Fibroblast of lung (primary cell): ENCODE data around the gene MAP4K2. TPM values are rescaled to one million over a fixed set of nuclear protein-coding genes. Genes with fewer than 3 reads are reported as not detected.

ENCODE experiments used
- DNase-seq, 2 donors: peaks; one replicate each; pipeline versions ENCODE4 v3.0.0 to v3.0.0-alpha.2; 2010; ENCODE audit warnings: low read depth in 2 of 2
- H2AFZ ChIP-seq: 2 replicates; pipeline ENCODE4 v1.5.1; 2012; ENCODE audit warnings: low read length, control low read depth, inconsistent platforms
- H3K27ac ChIP-seq: 2 replicates; pipeline ENCODE4 v1.5.1; 2011; ENCODE audit warnings: low read length, control low read depth; ENCODE audit not compliant: insufficient read depth
- H3K27me3 ChIP-seq: 2 replicates; pipeline ENCODE4 v1.5.1; 2011; ENCODE audit warnings: mild to moderate bottlenecking, low read length; ENCODE audit not compliant: control insufficient read depth, insufficient read depth
- H3K36me3 ChIP-seq: 2 replicates; pipeline ENCODE4 v1.5.1; 2011; ENCODE audit warnings: low read length; ENCODE audit not compliant: control insufficient read depth, insufficient read depth
- H3K4me1 ChIP-seq: 2 replicates; pipeline ENCODE4 v1.5.1; 2011; ENCODE audit warnings: low read length; ENCODE audit not compliant: control insufficient read depth, insufficient read depth; ENCODE audit errors: extremely low read depth
- H3K4me2 ChIP-seq: 2 replicates; pipeline ENCODE4 v1.5.1; 2011; ENCODE audit warnings: low read length, control low read depth; ENCODE audit not compliant: insufficient read depth; ENCODE audit errors: extremely low read depth
- H3K4me3 ChIP-seq, 4 experiments: fragments of 200-600 bp in 1 of 4; sonication (generic) in 1 of 4; replicated peaks in 1 of 4; 2 replicates each; pipeline ENCODE4 v1.5.1; 2011 to 2016; ENCODE audit warnings: low read length in 4 of 4, low read depth in 3 of 4, mild to moderate bottlenecking in 3 of 4, control low read depth in 2 of 4, inconsistent platforms in 1 of 4, mixed read lengths in 1 of 4; ENCODE audit not compliant: insufficient read depth in 1 of 4; ENCODE audit errors: control extremely low read depth in 1 of 4
- H3K79me2 ChIP-seq: 2 replicates; pipeline ENCODE4 v1.5.1; 2012; ENCODE audit warnings: mild to moderate bottlenecking, low read length, inconsistent platforms; ENCODE audit not compliant: control insufficient read depth, insufficient read depth
- H3K9ac ChIP-seq: 2 replicates; pipeline ENCODE4 v1.5.1; 2011; ENCODE audit warnings: mild to moderate bottlenecking, low read length, control low read depth; ENCODE audit not compliant: insufficient read depth
- H3K9me3 ChIP-seq: 2 replicates; pipeline ENCODE4 v1.5.1; 2012; ENCODE audit warnings: low read depth, low read length; ENCODE audit not compliant: control insufficient read depth, insufficient read depth
- H4K20me1 ChIP-seq: 2 replicates; pipeline ENCODE4 v1.5.1; 2011; ENCODE audit warnings: low read length; ENCODE audit not compliant: control insufficient read depth, insufficient read depth; ENCODE audit errors: extremely low read depth
- EZH2 ChIP-seq: IDR thresholded peaks from 2 replicates; pipeline ENCODE4 v1.5.1; 2012; ENCODE audit warnings: low read length, control low read depth, mild to moderate bottlenecking; ENCODE audit errors: missing control alignments
- polyA plus RNA-seq, 2 donors: library from polyadenylated mRNA; depleted of rRNA in 1 of 2; stranded (reverse) in 1 of 2; unstranded in 1 of 2; fragments of >200 nt; gene quantifications; 2 replicates each; pipeline ENCODE4 v1.2.1, GENCODE V29; 2011 to 2012; ENCODE audit warnings: missing spikeins in 1 of 2
- total RNA-seq: library from RNA; depleted of rRNA; stranded (reverse); fragments of >200 nt; gene quantifications from 2 replicates; pipeline ENCODE4 v1.2.1, GENCODE V29; 2014
- TF ChIP-seq, protein P1 (sequence below), 2 donors: IDR thresholded peaks in 1 of 2; conservative IDR thresholded peaks in 1 of 2; 1 replicate in 1 of 2; 2 replicates in 1 of 2; pipeline ENCODE4 v1.5.1; 2011 to 2012; ENCODE audit warnings: low read length in 2 of 2, control low read depth in 1 of 2, inconsistent platforms in 1 of 2, low read depth in 1 of 2, mild to moderate bottlenecking in 1 of 2

Gene MAP4K2
- total and polyA plus RNA-seq, 2 donors (not counting 1 experiment from before 2014, with no cell fraction given): 6.4 to 9.2 TPM

DNA sequence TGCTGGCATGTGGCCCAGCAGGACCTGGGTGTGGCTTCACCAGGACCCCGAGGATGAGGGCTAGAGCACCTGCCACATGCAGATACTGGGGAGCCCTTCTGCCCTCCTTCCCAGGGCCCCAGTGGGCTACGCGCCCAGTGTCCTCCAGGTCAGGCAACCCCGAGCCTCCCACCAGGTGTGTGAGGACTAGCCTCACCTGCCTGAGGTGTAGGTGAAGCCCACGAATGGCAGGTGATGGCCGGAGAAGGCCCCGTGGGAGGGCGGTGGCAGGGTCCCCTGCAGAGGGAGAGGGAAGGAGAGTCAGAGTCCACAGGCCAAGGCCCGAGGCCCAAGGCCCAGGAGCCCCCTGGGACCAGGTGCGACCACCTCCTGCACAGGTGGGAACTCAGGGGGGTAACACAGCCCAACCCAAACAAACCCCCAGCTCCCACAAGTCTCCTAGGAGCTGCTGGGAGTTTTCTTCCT, 34.9 kb upstream of the MAP4K2 start:
- Histone ChIP-seq H3K4me2 (no peak overlapping the region), H3K4me1 (no peaks in the 10 kb centered on the region), H3K79me2 (no peaks in the 10 kb centered on the region), H3K36me3 (no peaks in the 10 kb centered on the region), H3K9me3 (no peaks in the 10 kb centered on the region), H3K9ac (no peak overlapping the region), H3K27me3 (no peaks in the 10 kb centered on the region), H2AFZ (no peak overlapping the region), H3K27ac (no peak overlapping the region), H4K20me1 (no peaks in the 10 kb centered on the region), H3K4me3 (no peak overlapping the region)
- TF ChIP-seq, protein P1, sequence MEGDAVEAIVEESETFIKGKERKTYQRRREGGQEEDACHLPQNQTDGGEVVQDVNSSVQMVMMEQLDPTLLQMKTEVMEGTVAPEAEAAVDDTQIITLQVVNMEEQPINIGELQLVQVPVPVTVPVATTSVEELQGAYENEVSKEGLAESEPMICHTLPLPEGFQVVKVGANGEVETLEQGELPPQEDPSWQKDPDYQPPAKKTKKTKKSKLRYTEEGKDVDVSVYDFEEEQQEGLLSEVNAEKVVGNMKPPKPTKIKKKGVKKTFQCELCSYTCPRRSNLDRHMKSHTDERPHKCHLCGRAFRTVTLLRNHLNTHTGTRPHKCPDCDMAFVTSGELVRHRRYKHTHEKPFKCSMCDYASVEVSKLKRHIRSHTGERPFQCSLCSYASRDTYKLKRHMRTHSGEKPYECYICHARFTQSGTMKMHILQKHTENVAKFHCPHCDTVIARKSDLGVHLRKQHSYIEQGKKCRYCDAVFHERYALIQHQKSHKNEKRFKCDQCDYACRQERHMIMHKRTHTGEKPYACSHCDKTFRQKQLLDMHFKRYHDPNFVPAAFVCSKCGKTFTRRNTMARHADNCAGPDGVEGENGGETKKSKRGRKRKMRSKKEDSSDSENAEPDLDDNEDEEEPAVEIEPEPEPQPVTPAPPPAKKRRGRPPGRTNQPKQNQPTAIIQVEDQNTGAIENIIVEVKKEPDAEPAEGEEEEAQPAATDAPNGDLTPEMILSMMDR (conservative IDR thresholded peaks at IDR 0.05 in 1 of 2, IDR thresholded peaks at IDR 0.05 in 1 of 2; ENCODE audit: low read depth in 1 of 2, low read length in 2 of 2): no peak
- TF ChIP-seq EZH2: no peak
- DNase-seq: no peak

DNA sequence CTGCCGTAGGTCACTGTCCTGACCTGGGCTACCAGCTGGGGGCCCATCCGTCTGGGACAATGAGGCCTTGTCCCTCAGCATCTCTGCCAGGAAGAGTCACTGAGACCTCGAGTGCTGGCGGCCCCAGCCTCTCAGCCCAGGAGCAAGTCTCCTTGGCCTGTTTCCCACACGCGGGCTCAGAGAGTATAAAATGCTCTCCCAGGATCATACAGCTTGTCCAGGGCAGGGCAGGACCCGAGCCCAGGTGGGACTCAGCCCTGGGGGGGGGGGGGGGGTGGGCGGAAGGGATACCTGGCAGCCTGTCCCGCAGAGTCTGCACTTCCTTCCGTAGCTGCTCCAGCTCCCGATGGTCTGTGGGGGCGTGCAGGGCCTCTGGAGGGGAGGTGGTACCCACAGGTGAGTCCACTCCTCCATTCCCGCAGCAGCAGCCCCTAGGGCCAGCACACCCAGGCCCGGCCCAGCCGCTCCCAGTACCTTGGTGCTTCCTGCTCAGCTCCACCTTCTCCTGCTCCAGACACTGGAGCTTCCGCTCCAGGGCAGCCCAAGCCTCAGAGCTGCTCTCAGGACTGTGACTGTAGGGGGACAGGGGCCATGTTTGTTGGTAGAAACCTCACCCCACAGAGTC, 33.5 kb upstream of the MAP4K2 start:
- Histone ChIP-seq H3K4me1 (no peaks in the 10 kb centered on the region), H3K79me2 (no peaks in the 10 kb centered on the region), H3K9me3 (no peaks in the 10 kb centered on the region), H3K27me3 (no peaks in the 10 kb centered on the region), H2AFZ (no peak overlapping the region), H4K20me1 (no peaks in the 10 kb centered on the region), H3K36me3 (no peaks in the 10 kb centered on the region), H3K4me3 (no peak overlapping the region), H3K9ac (no peak overlapping the region), H3K27ac (no peak overlapping the region), H3K4me2 (no peak overlapping the region)
- TF ChIP-seq, protein P1 (conservative IDR thresholded peaks at IDR 0.05 in 1 of 2, IDR thresholded peaks at IDR 0.05 in 1 of 2; ENCODE audit: low read depth in 1 of 2, low read length in 2 of 2): no peak
- TF ChIP-seq EZH2: no peak
- DNase-seq: no peak

DNA sequence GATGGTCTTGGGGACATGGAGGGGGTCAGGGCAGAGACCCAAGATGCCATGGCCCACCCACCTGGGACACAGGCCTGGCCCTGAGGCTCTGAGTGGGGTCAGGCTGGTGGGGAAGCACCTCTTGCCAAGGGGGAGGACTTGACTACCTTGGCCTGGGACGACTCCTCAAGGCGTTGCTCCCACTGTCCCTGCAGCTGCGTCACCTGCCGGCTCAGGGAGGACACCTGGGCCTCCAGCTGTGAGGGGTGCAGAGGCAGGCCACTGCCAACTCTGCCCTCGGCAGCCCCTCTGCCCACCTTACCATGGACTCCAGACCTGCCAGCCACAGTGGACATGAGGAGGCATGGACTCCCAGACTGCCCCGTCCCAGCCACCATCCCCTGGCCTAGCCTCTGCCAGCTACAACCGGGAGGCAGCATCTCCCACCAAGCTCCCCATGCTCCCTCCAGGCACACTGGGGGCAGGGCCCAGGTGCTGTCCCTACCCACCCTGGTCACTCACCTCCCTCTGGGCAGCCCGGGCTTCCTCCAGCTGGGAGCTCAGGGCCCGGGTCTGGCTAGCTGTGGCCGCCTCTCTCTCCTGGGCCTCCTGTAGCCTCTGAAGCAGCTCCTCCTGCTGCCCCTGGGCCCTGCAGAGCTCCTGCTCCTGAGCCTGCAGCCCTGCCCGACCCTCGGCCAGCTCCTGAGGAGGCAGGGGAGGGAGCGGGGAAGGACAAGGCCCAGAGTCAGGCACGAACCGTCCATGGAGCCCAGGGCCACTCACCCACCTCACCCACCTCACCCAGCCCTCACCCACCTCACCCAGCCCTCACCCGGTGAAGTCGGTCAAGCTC, 32.8 kb upstream of the MAP4K2 start:
- H3K4me2 ChIP-seq: no peak overlapping the region
- H3K27ac ChIP-seq: no peak overlapping the region
- no peaks in the 10 kb centered on the region for H3K36me3 ChIP-seq
- DNase-seq: no peak
- H3K9ac ChIP-seq: no peak overlapping the region
- no peaks in the 10 kb centered on the region for H3K27me3 ChIP-seq
- TF ChIP-seq, protein P1 (conservative IDR thresholded peaks at IDR 0.05 in 1 of 2, IDR thresholded peaks at IDR 0.05 in 1 of 2; ENCODE audit: low read depth in 1 of 2, low read length in 2 of 2): no peak
- TF ChIP-seq EZH2: no peak
- no peak overlapping the region for H3K4me3 ChIP-seq
- no peaks in the 10 kb centered on the region for H3K9me3 ChIP-seq
- H2AFZ ChIP-seq: no peak overlapping the region
- no peaks in the 10 kb centered on the region for H3K4me1 ChIP-seq
- H3K79me2 ChIP-seq: no peaks in the 10 kb centered on the region
- H4K20me1 ChIP-seq: no peaks in the 10 kb centered on the region
